GM19324 (cell line): ENCODE measurements around the gene MYLK.

Experiments
- ATAC-seq: cut with Tn5 transposase; IDR thresholded peaks from one replicate; pipeline ENCODE4 v1.9.1; 2021; ENCODE audit warnings: mild to moderate bottlenecking, moderate library complexity; ENCODE audit not compliant: unreplicated experiment, low FRiP score

MYLK gene

DNA sequence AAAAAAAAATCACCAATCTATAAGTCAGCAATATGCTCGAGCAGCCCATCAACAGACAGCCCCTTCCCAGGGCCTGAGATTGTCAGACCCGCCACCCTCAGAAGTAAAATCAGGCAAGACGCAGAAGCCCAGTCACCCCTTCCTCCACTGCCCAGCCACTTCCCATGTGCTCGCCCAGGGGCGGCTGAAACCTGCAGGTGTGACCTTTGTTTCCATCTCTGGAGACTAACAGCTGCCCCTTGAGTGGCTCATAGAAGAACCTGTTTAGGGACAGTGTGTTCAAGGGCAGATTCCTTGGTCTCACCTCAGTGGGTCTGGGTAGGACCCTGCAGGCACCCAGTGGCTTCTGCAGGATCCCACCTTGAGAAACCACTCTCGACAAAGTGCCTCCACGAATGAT, 105.6 kb downstream of the MYLK start:
- ATAC-seq = no peak

DNA sequence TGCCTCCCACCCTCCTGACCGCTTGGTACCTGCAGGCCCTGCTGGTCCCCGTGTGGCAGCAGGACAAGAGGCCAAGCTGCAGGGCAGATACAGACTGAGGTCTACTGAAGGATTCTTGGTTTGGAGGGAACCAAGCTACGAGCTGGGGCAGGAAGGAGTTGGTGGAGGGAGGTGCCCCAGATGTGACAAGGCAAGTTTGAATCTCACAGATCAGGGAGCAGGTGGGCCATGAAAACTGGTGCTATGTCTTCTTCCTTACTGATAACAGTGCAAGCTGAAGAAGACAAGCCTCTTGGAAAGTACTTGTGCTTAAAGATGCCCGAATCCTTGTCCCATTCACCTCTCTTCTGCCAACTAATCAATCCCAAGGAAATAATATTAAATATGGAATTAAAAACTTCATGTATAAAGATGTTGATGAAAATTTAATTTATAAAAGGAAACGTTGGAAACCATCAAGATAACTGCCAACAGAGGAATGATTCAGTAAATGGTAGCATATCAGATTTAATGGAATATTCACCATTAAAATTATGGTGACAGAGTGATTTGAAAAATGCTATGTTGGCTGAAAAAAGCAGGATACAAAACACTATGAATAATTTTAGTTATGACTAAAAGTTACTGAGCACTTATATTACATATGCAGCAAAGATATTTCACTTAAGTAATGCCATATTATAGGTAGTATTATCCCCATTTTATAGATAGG, 107.9 kb downstream of the MYLK start:
- ATAC-seq = no peak

DNA sequence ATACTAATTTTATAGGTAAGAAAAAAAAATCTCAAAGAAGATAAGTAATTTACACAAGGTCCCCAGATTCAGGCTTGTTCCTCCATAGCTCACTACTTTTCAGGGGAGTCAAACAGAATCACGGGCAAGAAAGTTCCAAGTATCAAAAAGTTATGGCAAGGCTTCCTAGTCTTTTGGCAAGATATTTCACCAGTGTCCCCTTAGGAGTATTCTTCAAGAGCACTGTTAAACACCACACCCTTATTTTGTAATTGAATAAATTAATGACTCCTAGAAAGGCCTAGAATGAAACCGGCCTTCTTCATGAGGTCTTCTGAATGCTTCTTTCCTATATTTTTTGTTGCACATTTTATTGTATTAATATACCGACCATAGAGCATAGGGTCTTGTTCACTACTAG, 109.7 kb downstream of the MYLK start:
- no peak for ATAC-seq

DNA sequence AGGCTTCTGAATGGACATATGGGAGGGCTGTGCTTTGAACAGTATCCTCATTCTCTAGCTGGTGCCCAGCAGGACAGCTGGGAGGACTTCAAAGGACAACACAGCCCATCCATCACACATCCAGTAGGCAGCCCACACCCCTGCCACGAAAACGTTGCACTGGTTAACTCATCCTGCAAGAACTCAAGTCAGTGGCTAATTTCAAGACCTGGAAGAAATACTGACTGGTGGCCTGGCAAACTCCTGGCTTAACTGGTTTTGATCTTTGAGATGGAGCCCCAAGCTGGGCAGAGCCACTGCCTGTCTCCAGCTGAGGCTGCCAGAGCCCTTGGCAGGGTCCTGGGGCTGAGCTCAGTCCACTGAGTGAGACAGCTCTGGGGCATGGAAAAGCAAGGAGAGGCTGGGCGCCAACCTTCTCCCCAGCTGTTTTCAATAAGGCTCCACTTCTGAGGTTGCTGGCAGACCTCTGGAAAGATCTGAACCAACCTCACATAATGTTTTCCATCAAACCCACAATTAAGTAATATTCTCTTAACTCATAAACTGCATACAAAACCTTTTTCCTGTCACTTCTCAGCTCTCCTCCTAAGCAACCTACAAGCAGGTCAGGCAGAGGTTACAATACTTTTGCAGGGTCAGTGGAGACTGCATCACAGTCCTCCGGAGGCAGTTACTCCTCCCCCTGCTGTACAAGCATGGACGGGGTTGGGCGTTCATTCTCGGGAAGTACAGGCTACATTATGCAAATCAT, 110.3 kb downstream of the MYLK start:
- ATAC-seq = no peak

DNA sequence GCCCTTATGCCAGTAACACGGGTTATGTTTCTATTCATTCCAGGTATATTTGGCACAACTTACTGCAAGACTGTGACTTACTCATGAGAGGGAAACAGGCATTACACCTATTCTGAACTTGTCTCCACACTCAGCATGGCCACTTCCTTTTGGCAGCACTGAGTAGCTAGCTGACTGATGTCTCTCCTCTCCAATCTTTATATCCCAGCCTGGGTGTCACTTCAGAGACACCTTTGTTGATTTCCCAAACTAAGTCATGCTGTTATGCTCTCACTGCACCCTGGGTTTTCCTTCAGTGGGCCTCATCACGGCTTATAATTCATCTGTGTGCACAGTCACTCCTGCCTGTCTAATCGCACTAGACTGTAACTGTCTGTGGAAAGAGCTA, 114.8 kb downstream of the MYLK start:
- ATAC-seq = no peak

DNA sequence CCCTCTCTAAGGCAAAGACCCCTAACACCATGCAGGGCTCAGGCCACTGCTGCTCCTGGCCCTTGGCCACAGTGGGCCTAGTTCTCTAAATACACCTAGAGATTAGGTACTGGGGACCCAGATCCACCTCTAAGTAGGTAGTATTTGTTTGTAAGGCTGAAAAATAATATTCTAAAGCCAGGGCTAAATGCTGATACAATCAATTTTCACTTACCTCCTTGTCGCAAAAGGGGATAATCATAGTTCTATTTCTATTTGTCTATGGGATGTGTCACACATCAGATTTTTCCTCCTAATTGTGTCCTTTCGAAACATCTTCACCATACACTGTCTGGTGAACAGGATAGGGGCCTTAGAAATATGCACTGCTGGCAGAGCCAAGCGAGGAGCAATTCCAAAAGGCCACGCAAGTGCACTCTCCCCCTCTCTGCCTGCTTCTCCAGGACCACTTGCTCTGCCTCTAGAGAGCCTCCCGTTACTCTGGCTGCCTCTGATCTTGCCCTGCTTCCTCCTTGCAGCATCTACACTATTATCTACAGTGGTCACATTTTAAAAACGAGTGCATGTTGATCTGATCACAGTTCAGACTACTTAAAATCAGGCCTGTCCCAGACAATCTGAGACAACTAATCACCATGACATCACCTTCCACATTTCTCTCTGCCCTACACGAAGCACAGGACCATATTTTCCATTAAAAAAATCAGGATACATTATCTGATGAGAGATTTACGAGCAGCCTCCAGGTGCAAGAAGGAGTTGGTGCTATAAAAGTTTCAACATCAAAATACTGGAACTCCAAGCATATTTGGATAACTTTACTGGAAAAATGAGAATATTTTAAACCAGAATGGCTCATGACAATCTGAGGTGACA, 115.4 kb downstream of the MYLK start:
- ATAC-seq = no peak

DNA sequence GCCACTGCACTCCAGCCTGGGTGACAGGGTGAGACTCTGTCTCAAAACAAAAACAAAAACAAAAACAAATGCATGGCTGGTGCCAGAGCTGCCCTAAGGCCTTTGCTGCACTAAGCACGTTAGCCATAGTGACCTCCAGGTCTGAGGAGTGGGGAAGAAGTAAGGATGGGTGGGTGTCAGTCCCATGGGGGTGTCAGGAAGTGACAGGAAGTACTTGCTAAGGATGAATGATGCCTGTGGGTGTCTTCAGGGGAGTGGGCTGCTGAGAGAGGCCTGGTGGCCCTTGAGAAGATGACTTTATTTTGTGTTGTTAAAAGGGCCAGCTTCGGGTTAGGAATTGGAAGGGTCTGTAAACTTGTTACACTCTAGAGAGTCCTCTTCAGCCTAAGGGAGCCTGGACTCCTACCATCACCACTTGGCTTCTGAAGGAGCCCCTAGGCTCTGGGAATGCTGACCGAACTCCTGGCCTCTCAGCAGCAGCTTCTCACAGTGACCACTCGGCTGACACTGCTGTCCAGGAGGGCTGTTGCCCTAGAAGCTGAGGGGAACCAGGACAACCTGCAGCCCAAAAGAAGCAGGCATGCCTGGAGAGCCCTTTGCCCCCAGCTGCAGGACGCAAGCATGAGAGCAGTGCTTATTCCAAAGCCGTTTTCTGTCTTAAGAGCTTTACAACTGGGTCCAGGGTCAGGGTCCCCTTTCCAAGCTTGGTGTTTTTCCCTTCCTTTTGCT, 116.4 kb downstream of the MYLK start:
- no peak for ATAC-seq

DNA sequence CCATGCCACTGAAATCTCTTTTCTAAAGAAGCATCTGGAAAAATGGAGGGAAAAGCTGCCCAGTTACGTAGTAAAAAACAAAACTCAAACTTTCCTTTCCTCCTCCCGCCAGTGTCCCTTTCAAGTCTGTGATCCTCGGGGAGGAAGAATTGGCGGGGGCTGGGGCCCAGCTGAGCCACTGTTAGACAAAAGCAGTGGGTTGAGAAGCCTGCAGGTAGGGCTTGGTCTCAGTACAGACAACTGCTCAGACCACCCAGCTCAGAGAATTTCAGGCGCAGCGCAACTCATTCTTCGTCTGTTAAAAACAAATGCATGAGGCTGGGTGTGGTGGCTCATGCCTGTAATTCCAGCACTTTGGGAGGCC, 117.1 kb downstream of the MYLK start:
- no peak for ATAC-seq

DNA sequence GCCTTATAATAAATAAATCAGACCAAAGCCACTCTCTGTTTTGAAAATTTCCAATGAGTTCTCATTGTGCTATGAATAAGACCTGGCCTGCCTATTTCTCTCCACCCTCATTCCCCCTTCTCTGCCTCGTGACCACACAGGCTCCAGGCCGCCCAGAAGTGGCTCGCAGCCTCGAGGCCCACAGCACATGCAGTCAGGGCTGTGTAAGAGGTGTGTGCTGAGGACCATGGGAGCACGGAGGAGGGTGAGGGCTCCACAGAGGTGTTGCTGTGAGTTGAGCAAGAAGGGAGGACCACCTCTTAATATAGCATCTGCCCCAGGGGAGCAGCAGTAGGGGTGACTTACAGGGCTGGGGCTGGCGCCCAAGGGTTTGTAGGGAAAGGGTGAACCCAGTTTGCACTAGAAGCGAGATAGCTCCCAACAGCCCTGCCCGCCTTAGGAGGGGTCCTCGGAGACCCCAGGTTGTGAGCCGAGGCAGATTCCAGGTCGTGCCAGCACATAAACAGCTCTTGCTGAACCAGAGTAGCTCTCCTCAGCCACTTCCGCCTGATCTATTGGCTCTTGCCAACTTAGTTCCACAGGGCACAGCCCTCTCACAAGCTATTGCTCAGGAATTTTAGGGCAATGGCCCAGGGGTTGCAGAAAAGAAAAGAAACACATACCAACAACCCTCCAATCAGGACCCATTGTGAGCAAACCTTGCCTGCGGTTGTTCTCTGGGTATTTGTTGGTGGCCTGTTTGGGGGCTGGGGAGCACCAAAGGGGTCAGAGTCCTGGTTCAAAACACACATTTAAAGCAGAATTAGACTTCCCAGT, 117.7 kb downstream of the MYLK start:
- no peak for ATAC-seq

DNA sequence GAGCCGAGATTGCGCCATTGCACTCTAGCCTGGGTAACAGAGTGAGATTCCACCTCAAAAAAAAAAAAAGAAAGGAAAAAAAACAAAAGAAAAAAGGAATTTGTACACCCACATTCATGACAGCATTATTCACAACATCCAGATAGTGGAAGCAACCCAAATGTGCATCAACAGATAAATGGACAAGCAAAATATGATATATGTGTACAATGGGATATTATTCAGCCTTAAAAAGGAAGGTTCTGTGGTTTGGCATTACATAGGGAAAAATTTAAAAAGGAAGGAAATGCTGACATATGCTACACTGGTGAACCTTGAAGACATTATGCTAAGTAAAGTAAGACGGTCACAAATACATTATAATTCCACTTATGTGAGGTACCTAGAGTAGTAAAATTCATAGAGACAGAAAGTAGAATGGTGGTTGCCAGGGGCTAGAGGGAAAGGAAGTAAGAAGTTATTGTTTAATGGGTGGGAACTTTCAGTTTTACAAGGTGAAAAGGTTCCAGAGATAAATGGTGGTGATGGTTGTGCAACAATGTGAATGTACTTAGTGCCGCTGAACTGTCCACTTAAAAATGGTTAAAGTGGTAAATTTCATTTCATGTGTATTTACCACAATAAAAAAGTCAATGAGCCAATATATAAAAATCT, 118.5 kb downstream of the MYLK start:
- ATAC-seq = no peak

DNA sequence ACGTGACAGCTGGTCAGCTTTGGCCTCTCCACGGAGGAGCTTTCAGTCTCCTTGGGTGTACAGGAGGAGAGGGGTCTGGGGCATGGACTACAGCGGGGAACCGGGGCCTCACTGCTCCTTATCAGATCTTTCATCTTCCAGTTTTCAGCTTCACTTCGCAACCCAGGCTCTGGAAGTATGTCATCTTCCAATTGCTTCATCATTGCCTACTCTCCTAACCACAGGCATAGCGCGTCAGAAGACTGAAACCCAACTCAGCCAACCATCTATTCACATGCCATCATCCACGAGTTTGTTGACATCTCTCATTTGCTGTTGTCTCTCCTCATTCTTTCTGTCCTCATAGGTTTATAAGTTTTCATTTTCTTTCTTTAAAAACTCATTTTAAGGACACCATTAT, 119.5 kb downstream of the MYLK start:
- no peak for ATAC-seq

DNA sequence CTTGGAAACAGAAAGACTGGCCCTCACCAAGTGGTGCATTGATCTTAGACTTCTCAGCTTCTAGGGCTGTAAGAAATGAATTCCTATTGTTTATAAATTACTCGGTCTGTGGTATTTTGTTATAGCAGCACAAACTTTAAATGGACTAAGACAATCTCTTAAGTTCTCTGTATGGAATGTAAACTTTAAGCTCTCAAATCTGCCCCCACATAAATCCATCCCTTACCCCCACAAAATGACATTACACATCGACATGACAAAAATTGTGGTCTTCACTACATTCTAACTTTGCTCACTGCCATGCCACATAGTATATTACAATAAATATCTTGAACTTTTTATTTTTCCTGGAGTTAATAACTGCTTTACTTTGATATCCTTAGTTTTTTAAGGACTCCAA, 121.3 kb downstream of the MYLK start:
- no peak for ATAC-seq

DNA sequence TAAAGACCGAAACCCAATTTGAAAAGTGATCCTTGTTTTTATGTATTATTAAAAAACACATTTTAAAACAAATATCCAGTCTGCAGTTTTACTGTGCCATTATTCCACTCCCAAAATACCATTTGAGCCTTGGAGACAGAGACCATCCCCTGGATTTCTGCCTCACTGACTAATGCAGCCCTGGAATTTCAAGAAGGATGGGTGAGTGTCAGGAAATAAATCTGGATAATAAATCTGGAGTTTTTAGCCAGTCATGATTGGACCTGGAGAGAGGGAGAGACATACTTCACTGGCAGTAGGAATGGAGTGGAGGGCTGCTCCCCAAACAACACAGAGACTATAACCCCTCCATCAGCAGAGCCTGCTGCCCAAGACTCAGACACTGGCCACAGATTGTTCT, 123.3 kb downstream of the MYLK start:
- ATAC-seq = no peak

DNA sequence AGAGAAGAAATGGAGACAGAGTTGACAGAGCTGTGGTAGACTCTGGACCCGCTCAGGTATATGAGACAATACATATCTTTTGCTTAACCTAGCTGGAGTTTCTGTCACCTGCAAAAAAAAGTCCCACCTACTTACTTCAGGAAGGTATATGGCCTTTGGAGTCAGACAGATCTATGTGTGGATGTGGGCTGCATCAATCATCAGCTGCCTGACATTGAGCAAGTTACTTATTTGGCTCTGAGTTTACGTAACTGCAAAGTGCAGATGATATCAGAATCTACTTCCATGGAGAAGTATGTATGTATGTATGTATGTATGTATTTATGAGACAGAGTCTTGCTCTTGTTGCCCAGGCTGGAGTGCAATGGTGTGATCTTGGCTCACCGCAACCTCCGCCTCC, 124.3 kb downstream of the MYLK start:
- ATAC-seq = no peak

DNA sequence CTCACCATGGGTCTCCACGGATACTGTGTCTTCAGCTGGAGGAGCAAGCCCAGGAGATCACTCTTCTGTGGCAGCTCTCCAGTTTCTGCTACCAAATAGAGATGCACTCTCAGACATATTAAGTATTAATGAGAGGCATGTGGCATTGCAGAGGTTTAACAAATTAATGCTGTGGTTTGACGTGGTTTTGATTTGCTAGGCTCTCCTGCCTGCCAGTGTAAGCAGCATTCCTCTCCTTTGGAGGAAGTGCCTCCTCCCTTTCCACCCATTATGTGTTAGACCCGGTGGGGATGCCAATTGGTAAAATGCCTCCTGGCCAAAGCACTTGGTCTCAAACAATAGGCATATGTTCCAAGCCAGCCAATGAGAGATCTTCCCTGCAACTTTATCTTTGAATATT, 124.8 kb downstream of the MYLK start:
- no peak for ATAC-seq

DNA sequence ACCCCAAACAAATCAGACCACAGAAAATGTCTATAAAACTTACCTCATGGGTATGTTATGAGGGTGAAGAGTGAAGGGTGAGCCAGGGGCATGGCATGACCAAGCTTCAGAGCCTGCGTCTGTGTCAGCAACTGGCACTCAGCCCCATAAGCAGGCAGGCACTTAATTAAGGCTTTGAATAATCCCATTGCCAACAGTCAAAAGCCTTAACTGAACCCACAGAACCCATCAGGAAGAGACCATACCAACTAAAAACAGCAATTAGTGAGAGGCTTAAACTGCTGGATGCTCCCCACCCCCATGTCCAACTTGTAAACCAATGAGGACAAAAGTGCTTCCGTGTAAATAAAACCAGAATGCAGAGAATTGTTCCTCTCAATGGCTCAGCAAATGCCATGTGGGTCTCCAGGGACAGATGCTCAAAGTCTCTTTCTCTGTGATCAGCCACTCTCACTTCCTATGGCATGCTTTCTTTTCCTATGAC, 126.0 kb downstream of the MYLK start:
- ATAC-seq = no peak

DNA sequence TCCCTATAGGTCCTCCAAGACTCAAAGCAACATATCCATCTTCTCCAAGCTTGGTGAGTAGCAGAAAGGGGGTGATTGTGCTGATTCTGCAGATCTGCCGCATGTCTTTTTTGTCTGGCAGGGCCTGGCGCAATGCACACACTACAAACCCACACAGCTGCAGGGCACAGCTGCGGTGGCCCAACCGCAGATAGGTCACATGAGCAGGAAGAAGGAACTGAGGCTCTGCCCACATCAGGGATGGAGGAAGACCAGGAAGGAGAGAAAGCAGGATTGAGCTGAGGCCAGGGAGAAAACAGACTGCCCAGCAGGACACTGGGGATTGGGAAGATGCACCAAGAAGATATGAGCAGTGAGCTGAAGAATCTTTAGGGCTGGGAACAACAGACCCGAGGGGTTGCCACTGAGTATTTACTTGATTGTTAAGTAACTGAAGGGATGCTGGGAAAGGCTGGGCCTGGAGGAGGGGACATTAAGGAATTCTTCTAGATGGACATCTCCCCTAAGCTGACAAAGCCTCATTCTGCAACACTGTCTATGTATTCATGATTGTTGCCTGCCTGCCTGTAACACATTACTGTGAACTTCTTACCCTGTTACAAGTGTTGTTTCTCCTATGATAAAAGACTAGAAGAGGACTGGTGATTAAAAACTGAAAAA, 126.7 kb downstream of the MYLK start:
- no peak for ATAC-seq

DNA sequence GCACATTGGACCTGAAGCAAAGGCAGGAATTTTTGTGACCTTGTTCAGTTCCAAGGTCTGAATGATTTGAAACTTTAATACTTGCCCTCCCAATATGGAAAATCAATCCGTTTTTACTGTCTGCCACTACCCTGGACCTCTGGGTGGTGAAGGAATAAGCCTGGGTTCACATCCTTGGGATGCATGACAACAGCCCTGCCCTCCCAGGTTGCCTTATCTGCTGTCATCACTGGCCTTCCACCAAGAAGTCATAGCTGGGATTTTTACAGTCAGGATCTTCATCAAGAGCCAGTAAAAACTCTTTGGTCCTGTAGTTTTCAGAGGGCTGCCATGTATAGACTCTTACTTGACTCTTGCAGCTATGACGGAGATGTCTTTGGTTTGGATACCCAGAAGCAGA, 128.6 kb downstream of the MYLK start:
- no peak for ATAC-seq

DNA sequence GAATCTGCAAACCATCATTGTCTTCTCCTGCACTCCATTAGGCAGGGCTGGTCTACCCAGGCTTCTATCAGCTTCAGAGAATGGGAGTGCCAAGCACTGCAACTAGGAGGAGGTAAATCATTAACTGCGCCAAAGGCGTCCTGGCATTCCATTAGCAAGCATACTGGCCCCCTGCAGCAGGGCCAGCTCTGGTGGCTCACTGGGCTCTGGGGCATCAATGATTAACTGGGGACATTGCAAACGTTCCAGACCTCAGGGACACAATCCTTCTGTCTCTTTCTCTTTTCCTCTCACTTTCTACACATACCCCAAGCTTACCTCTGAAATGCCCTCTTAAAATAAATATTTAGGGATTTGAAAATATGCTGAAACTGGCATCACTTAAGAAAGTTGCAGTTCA, 129.0 kb downstream of the MYLK start:
- no peak for ATAC-seq
